Hematopoietic multipotent progenitor cell treated with erythropoietin and hydrocortisone succinate and interleukin-3 and kit ligand, for 17 days (in vitro differentiated cells): ENCODE data around the gene CARNS1.
A peak's percentile ranks its signal among the peaks of the same experiment; 100 is the strongest.

Experiments used
- DNase-seq: peaks from one replicate; pipeline ENCODE4 v3.0.0-alpha.2; 2015; ENCODE audit warnings: low spot score

The CARNS1 gene

GRCh38 chr11:67428052-67429001 is 12.8 kb downstream of the CARNS1 start, which contains the start of gene RPS6KB2:
Gene RPS6KB2, plus strand, starts transcription at chr11:67428494. Its CDS starts 52 bp downstream, at chr11:67428546.
- DNase-seq: peak; percentile 99

GRCh38 chr11:67429038-67429668 is 13.7 kb downstream of the CARNS1 start:
- peak; percentile 37 for DNase-seq

- no peak for DNase-seq
Observed at GRCh38 chr11:67429722-67430121, 14.2 kb downstream of the CARNS1 start.

- no peak for DNase-seq
Observed at GRCh38 chr11:67431346-67432249, 16.1 kb downstream of the CARNS1 start.

- DNase-seq: no peak
Observed at GRCh38 chr11:67432655-67433349, 17.3 kb downstream of the CARNS1 start.

- DNase-seq: no peak
Observed at GRCh38 chr11:67433536-67434394, 18.3 kb downstream of the CARNS1 start.

GRCh38 chr11:67434395-67434881 is 19.0 kb downstream of the CARNS1 start:
- DNase-seq: no peak

GRCh38 chr11:67435031-67435726 is 19.7 kb downstream of the CARNS1 start:
- DNase-seq: no peak

GRCh38 chr11:67435727-67436458 is 20.4 kb downstream of the CARNS1 start:
- no peak for DNase-seq

GRCh38 chr11:67436459-67437081 is 21.1 kb downstream of the CARNS1 start:
- DNase-seq: no peak

- no peak for DNase-seq
Observed at GRCh38 chr11:67437082-67437808, 21.8 kb downstream of the CARNS1 start, which contains the start of gene PTPRCAP. Gene PTPRCAP, minus strand, starts transcription at chr11:67437682. Its CDS starts 63 bp downstream, at chr11:67437619.

- DNase-seq: no peak
Observed at GRCh38 chr11:67437809-67438157, 22.3 kb downstream of the CARNS1 start.

GRCh38 chr11:67438158-67438902 is 22.9 kb downstream of the CARNS1 start:
- DNase-seq: no peak

- peak; percentile 22 for DNase-seq
Observed at GRCh38 chr11:67439321-67440228, 24.1 kb downstream of the CARNS1 start.

- no peak for DNase-seq
Observed at GRCh38 chr11:67440229-67441097, 25.0 kb downstream of the CARNS1 start.
